ENCODE measurements around the gene GBF1. TPM values are rescaled to one million over a fixed set of nuclear protein-coding genes. Genes with fewer than 3 reads are reported as not detected.

Gene GBF1
- total RNA-seq, 1 donor from 2014 or later, result 36.3 TPM

DNA sequence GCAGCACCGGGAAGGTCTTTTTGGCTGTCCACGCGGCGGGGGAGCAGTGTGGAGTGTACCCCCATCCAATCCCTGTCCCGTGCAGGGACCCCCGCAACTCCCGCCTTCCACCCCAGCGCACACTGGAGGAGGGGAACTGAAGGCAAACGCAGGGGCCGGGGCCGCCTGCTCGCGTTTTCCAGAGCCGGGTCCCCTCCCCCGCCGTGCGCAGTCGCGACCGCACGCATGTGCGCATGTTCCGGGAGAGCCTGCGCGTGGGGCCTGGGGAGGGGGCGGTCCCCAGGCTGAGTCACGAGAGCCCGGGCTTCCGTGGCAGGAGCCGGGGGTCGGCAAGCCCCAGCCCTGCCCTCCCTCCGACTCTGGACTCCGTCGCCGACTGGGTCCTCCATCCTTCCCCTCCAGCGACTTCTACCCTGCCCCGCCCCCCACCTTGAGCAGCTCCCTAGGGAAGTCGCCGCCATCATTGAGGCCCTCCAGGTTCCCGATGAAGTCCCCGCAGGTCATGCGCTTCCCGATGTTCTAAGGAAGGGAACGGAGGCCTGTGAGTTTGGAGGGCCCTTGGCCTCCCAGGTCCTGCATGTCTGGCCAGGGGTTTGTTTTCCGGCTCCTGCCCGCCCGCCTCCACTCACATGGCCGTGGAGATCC is 165.2 kb downstream of the GBF1 start:
- H3K4me3 ChIP-seq (ENCODE audit: low read depth, low read length), result peak overlapping the region; percentile 41
- no peak for DNase-seq (ENCODE audit: low read depth)
- TF ChIP-seq, protein P1, sequence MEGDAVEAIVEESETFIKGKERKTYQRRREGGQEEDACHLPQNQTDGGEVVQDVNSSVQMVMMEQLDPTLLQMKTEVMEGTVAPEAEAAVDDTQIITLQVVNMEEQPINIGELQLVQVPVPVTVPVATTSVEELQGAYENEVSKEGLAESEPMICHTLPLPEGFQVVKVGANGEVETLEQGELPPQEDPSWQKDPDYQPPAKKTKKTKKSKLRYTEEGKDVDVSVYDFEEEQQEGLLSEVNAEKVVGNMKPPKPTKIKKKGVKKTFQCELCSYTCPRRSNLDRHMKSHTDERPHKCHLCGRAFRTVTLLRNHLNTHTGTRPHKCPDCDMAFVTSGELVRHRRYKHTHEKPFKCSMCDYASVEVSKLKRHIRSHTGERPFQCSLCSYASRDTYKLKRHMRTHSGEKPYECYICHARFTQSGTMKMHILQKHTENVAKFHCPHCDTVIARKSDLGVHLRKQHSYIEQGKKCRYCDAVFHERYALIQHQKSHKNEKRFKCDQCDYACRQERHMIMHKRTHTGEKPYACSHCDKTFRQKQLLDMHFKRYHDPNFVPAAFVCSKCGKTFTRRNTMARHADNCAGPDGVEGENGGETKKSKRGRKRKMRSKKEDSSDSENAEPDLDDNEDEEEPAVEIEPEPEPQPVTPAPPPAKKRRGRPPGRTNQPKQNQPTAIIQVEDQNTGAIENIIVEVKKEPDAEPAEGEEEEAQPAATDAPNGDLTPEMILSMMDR (conservative IDR thresholded peaks at IDR 0.05; ENCODE audit: low read depth, low read length), result no peak

- TF ChIP-seq, protein P1 (conservative IDR thresholded peaks at IDR 0.05; ENCODE audit: low read depth, low read length), result no peak
- no peak overlapping the region for H3K4me3 ChIP-seq (ENCODE audit: low read depth, low read length)
Observed at GRCh38 chr10:102411341-102412255, 166.3 kb downstream of the GBF1 start.

DNA sequence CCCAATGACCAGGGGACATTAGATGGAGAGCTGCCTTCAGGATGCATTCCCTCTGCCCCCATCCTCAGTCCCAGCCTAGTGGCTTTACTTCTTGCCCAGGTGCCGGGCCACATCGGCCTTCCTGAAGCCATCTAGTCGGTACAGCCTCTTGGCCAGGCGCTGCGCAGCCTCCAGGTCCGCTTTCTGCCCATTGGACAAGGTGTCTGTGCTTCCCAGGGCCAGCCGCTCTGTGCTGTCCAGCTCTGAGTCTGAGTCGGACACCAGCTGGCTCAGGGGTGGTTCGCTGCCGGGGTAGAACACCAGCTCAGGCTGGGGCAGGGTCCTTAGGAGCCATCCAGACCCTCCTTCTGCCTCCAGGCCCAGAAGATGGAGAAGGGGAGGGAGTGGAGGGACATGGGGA is 167.0 kb downstream of the GBF1 start:
- no peak for DNase-seq (ENCODE audit: low read depth)
- no peak overlapping the region for H3K4me3 ChIP-seq (ENCODE audit: low read depth, low read length)

More at GRCh38 chr10:102411341-102412255, 166.3 kb downstream of the GBF1 start:
- no peak for DNase-seq (ENCODE audit: low read depth)

DNA sequence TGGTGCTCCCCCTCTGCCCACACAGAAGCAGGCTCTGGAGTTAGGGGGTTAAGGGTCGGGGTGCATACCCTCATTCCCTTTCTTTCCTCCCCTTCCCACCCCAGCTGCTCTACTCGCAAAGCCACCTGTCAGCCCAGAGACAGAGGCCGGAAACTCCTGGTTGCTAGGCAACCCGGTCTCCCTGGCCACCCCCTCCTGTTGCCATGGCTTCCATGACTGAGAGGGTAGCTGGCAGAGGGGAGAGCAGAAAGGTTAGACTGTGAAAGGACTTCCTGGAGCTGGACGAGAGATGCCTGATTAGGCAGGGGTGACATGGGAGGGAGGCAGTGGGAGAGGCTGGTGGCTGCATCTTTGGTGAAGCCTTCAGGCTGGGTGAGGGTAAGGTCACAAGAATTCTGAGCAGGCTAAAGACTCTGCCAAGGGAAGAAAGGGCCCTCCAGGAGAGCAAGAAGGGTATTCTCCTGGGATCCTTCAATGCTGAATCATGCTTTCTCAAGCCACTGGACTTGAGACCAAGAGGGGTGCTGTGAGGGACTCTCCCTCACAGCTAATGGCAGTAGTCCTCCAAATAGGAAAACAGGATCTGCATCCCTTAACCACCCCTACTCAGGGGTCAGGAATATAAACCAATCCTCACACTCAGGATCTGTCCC is 167.8 kb downstream of the GBF1 start:
- DNase-seq (ENCODE audit: low read depth), result no peak
- no peak overlapping the region for H3K4me3 ChIP-seq (ENCODE audit: low read depth, low read length)
- TF ChIP-seq, protein P1 (conservative IDR thresholded peaks at IDR 0.05; ENCODE audit: low read depth, low read length), result no peak

More for the DNA sequence above, 167.0 kb downstream of the GBF1 start:
- TF ChIP-seq, protein P1 (conservative IDR thresholded peaks at IDR 0.05; ENCODE audit: low read depth, low read length), result no peak

DNA sequence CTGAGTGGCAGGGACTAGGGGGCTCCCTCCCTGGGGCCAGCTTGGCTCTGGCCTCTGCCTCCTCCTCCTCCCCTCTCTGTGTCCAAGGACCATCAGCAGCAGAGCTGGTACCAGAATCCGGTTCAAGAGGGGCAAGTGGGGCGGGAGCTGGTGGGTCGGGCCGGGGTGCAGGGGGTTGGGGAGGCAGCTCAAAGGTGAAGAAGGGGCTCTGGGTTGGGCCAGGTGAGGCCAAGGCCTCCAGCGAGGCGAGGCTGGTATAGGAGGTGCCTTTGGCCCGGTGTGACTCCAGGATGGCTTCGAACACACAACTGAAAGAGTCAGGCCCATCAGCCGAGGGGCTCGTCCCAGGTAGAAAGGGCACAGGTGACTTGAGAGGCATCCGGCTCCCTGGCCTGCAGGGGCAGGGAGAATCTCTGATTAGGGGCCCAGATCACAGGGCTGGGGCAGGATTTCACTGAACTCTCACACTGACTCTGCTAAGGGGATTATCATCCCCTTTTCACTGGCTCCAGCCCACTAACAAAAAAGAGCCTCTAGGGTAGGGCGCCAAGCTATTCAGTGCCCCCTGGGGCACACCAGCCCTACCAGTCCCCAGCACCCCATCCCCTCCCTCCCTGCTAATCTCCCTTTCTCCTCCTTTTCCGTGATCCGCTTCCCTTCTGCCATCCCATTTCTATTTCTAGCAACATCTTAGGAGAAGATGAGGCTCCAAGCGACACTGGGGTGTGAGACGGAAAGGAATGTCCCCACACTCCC is 168.7 kb downstream of the GBF1 start:
- H3K4me3 ChIP-seq (ENCODE audit: low read depth, low read length), result no peak overlapping the region
- TF ChIP-seq, protein P1 (conservative IDR thresholded peaks at IDR 0.05; ENCODE audit: low read depth, low read length), result no peak
- no peak for DNase-seq (ENCODE audit: low read depth)

GRCh38 chr10:102414749-102415148 is 169.4 kb downstream of the GBF1 start:
- H3K4me3 ChIP-seq (ENCODE audit: low read depth, low read length), result no peak overlapping the region
- DNase-seq (ENCODE audit: low read depth), result no peak
- TF ChIP-seq, protein P1 (conservative IDR thresholded peaks at IDR 0.05; ENCODE audit: low read depth, low read length), result no peak

Measured in epithelial cell of proximal tubule (primary cell).